GM21576 (cell line): Measurements from ENCODE around the gene ATP2B2.

ENCODE experiments used
- ATAC-seq: cut with Tn5 transposase; IDR thresholded peaks from one replicate; pipeline ENCODE4 v1.9.1; 2021; ENCODE audit warnings: mild to moderate bottlenecking, moderate library complexity; ENCODE audit not compliant: unreplicated experiment

The ATP2B2 gene

GRCh38 chr3:10405816-10406215, 99.6 kb downstream of the ATP2B2 start:
- ATAC-seq = no peak

- no peak for ATAC-seq
Observed at GRCh38 chr3:10404876-10405275, 100.5 kb downstream of the ATP2B2 start.

- ATAC-seq = no peak
Observed at GRCh38 chr3:10404377-10404776, 101.0 kb downstream of the ATP2B2 start.

GRCh38 chr3:10401990-10402761, 103.2 kb downstream of the ATP2B2 start:
- ATAC-seq = no peak

- no peak for ATAC-seq
Observed at GRCh38 chr3:10400749-10401495, 104.5 kb downstream of the ATP2B2 start.

GRCh38 chr3:10400050-10400748, 105.2 kb downstream of the ATP2B2 start:
- no peak for ATAC-seq

- ATAC-seq = no peak
Observed at GRCh38 chr3:10399634-10400033, 105.8 kb downstream of the ATP2B2 start.

- no peak for ATAC-seq
Observed at GRCh38 chr3:10398341-10398740, 107.0 kb downstream of the ATP2B2 start.

- ATAC-seq = no peak
Observed at GRCh38 chr3:10397879-10398278, 107.5 kb downstream of the ATP2B2 start.

- no peak for ATAC-seq
Observed at GRCh38 chr3:10396931-10397330, 108.5 kb downstream of the ATP2B2 start.

- no peak for ATAC-seq
Observed at GRCh38 chr3:10396083-10396482, 109.3 kb downstream of the ATP2B2 start.

- ATAC-seq = no peak
Observed at GRCh38 chr3:10395671-10396070, 109.7 kb downstream of the ATP2B2 start.

GRCh38 chr3:10395196-10395595, 110.2 kb downstream of the ATP2B2 start:
- ATAC-seq = no peak

- no peak for ATAC-seq
Observed at GRCh38 chr3:10394491-10395025, 110.8 kb downstream of the ATP2B2 start.

GRCh38 chr3:10393514-10393913, 111.9 kb downstream of the ATP2B2 start:
- no peak for ATAC-seq

GRCh38 chr3:10392906-10393461, 112.4 kb downstream of the ATP2B2 start:
- ATAC-seq = no peak

- no peak for ATAC-seq
Observed at GRCh38 chr3:10392244-10392643, 113.1 kb downstream of the ATP2B2 start.

GRCh38 chr3:10391391-10391790, 114.0 kb downstream of the ATP2B2 start:
- no peak for ATAC-seq

- no peak for ATAC-seq
Observed at GRCh38 chr3:10390641-10391373, 114.6 kb downstream of the ATP2B2 start.

- peak; percentile 79 for ATAC-seq
Observed at GRCh38 chr3:10389995-10390394, 115.4 kb downstream of the ATP2B2 start.
